ENCODE measurements around the gene KLF2.
A peak's percentile ranks its signal among the peaks of the same experiment; 100 is the strongest.

KLF2 gene

DNA sequence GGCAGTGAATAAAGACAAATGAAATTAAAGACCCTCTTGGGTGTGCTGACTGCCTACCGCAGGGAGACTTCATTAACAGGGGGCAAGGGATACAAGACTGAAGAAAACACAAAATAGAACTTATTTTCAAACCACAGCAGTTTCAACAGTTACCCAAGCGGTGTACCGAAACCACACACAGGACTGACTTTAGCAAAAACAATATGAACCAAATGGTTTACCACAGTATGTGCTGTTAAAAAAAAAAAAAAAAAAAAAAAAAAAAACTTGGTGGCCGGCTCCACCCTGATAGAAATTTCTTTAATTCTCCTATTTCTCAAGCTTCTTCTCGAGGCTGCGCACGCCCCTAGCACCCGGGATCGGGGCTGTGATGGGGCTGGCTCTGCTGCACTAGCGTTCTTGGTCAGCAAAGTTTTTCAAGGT lies 42.6 kb downstream of the KLF2 start:
- Mint-ChIP-seq H3K27ac (no peak overlapping the region), H3K27me3 (ENCODE audit: low read depth) (peaks cover 3% of the 10 kb centered on the region), H3K9me3 (no peaks in the 10 kb centered on the region), H3K4me3 (peak overlapping the region; percentile 81), H3K36me3 (ENCODE audit: low read depth) (peaks cover 24% of the 10 kb centered on the region), H3K4me1 (ENCODE audit: low read depth) (peaks cover 57% of the 10 kb centered on the region)
- DNase-seq (ENCODE audit: low spot score), result peak; percentile 71

DNA sequence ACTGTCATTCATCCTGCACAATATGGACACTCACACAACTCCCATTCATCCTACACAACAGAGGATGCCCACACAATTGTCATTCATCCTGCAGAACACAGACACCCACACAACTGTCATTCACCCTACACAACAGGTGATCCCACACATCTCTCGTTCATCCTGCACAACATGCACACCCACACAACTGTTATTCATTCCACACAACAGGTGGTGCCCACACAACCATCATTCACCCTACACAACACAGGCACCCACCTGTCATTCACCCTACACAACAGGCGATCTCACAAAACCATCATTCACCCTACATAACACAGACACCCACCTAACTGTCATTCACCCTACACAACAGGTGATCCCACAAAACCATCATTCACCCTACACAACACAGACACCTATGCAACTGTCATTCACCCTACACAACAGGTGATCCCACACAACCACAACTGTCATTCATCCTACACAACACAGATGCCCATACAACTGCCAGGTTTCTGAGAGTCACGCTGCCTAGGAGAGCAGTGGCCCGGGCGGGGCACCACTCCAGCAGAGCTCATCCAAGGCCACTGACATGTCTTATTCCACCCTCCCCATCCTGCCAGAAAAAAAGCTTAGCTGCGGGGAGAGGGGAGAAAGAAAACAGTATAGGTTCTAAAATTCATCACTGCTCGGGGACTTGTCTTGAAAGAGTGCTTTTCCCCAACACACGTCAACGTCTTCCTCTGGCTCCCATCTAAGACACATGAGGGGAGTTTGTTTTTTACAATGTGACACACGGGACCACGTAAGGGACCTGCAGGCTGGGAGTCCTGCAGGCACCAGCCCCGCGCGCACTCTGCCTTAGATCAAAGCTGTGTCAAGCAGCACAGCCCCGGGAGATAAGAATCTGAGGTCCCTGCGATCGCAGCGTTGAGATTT lies 44.0 kb downstream of the KLF2 start:
- H3K27me3 Mint-ChIP-seq (ENCODE audit: low read depth), result peaks cover 3% of the 10 kb centered on the region
- H3K36me3 Mint-ChIP-seq (ENCODE audit: low read depth), result peaks cover 17% of the 10 kb centered on the region
- no peak overlapping the region for H3K27ac Mint-ChIP-seq
- H3K4me1 Mint-ChIP-seq (ENCODE audit: low read depth), result peaks cover 52% of the 10 kb centered on the region
- no peak overlapping the region for H3K4me3 Mint-ChIP-seq
- no peaks in the 10 kb centered on the region for H3K9me3 Mint-ChIP-seq
- peak; percentile 51 for DNase-seq (ENCODE audit: low spot score)

- no peaks in the 10 kb centered on the region for H3K9me3 Mint-ChIP-seq
- peaks cover 21% of the 10 kb centered on the region for H3K36me3 Mint-ChIP-seq (ENCODE audit: low read depth)
- H3K27me3 Mint-ChIP-seq (ENCODE audit: low read depth), result peaks cover 3% of the 10 kb centered on the region
- no peak overlapping the region for H3K4me3 Mint-ChIP-seq
- peaks cover 53% of the 10 kb centered on the region for H3K4me1 Mint-ChIP-seq (ENCODE audit: low read depth)
- DNase-seq (ENCODE audit: low spot score), result no peak
- no peak overlapping the region for H3K27ac Mint-ChIP-seq
Measured at GRCh38 chr19:16369306-16369663, 44.7 kb downstream of the KLF2 start.

GRCh38 chr19:16369664-16370576 lies 45.3 kb downstream of the KLF2 start:
- no peak for DNase-seq (ENCODE audit: low spot score)
- no peak overlapping the region for H3K4me3 Mint-ChIP-seq
- H3K27ac Mint-ChIP-seq, result no peak overlapping the region
- no peaks in the 10 kb centered on the region for H3K9me3 Mint-ChIP-seq
- peaks cover 26% of the 10 kb centered on the region for H3K36me3 Mint-ChIP-seq (ENCODE audit: low read depth)
- peaks cover 55% of the 10 kb centered on the region for H3K4me1 Mint-ChIP-seq (ENCODE audit: low read depth)
- peaks cover 3% of the 10 kb centered on the region for H3K27me3 Mint-ChIP-seq (ENCODE audit: low read depth)

GRCh38 chr19:16370641-16371391 lies 46.2 kb downstream of the KLF2 start:
- H3K27ac Mint-ChIP-seq, result no peak overlapping the region
- no peaks in the 10 kb centered on the region for H3K9me3 Mint-ChIP-seq
- peaks cover 35% of the 10 kb centered on the region for H3K36me3 Mint-ChIP-seq (ENCODE audit: low read depth)
- no peak overlapping the region for H3K4me3 Mint-ChIP-seq
- H3K4me1 Mint-ChIP-seq (ENCODE audit: low read depth), result peaks cover 58% of the 10 kb centered on the region
- no peak for DNase-seq (ENCODE audit: low spot score)
- peaks cover 3% of the 10 kb centered on the region for H3K27me3 Mint-ChIP-seq (ENCODE audit: low read depth)

- H3K27ac Mint-ChIP-seq, result no peak overlapping the region
- H3K36me3 Mint-ChIP-seq (ENCODE audit: low read depth), result peaks cover 37% of the 10 kb centered on the region
- no peak overlapping the region for H3K4me3 Mint-ChIP-seq
- peak; percentile 89 for DNase-seq (ENCODE audit: low spot score)
- peaks cover 3% of the 10 kb centered on the region for H3K27me3 Mint-ChIP-seq (ENCODE audit: low read depth)
- H3K4me1 Mint-ChIP-seq (ENCODE audit: low read depth), result peaks cover 55% of the 10 kb centered on the region
- H3K9me3 Mint-ChIP-seq, result no peaks in the 10 kb centered on the region
Measured at GRCh38 chr19:16371540-16371986, 46.9 kb downstream of the KLF2 start.

- peaks cover 48% of the 10 kb centered on the region for H3K4me1 Mint-ChIP-seq (ENCODE audit: low read depth)
- peaks cover 37% of the 10 kb centered on the region for H3K36me3 Mint-ChIP-seq (ENCODE audit: low read depth)
- no peaks in the 10 kb centered on the region for H3K9me3 Mint-ChIP-seq
- H3K27me3 Mint-ChIP-seq (ENCODE audit: low read depth), result peaks cover 3% of the 10 kb centered on the region
- H3K4me3 Mint-ChIP-seq, result peak overlapping the region; percentile 5
- H3K27ac Mint-ChIP-seq, result no peak overlapping the region
- peak; percentile 41 for DNase-seq (ENCODE audit: low spot score)
Measured at GRCh38 chr19:16372065-16372915, 47.7 kb downstream of the KLF2 start.

GRCh38 chr19:16373079-16373478 lies 48.5 kb downstream of the KLF2 start:
- no peaks in the 10 kb centered on the region for H3K9me3 Mint-ChIP-seq
- no peak for DNase-seq (ENCODE audit: low spot score)
- H3K27me3 Mint-ChIP-seq (ENCODE audit: low read depth), result peaks cover 3% of the 10 kb centered on the region
- H3K4me1 Mint-ChIP-seq (ENCODE audit: low read depth), result peaks cover 52% of the 10 kb centered on the region
- no peak overlapping the region for H3K27ac Mint-ChIP-seq
- H3K36me3 Mint-ChIP-seq (ENCODE audit: low read depth), result peaks cover 43% of the 10 kb centered on the region
- H3K4me3 Mint-ChIP-seq, result no peak overlapping the region

GRCh38 chr19:16373532-16373931 lies 48.9 kb downstream of the KLF2 start:
- Mint-ChIP-seq H3K4me1 (ENCODE audit: low read depth) (peaks cover 52% of the 10 kb centered on the region), H3K27ac (peak overlapping the region; percentile 81), H3K9me3 (no peaks in the 10 kb centered on the region)

DNA sequence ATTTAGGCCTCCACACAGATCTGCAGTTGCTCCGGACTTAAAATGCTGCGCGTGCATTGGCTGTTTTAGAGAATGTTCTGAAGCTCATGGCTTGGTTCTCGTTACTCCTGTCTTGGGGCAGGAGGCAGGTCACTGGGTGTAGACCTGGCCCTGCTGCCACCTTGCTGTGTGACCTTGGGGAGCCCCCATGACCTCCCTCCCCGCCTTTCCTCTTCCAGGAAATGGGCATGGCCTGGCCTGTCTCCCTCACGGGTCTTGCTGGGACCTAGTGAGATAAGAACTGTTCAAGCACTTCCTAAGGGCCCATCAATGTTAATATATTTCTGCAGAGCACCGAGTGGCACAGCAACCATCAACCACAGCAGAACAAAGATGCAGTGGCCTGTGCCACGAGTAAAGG lies 49.4 kb downstream of the KLF2 start:
- H3K4me1 Mint-ChIP-seq (ENCODE audit: low read depth), result peaks cover 53% of the 10 kb centered on the region
- H3K36me3 Mint-ChIP-seq (ENCODE audit: low read depth), result peaks cover 46% of the 10 kb centered on the region
- H3K27ac Mint-ChIP-seq, result peak overlapping the region; percentile 81
- H3K27me3 Mint-ChIP-seq (ENCODE audit: low read depth), result peaks cover 3% of the 10 kb centered on the region
- H3K4me3 Mint-ChIP-seq, result peak overlapping the region; percentile 72
- no peak for DNase-seq (ENCODE audit: low spot score)
- no peaks in the 10 kb centered on the region for H3K9me3 Mint-ChIP-seq

More at GRCh38 chr19:16373532-16373931, 48.9 kb downstream of the KLF2 start:
- Mint-ChIP-seq H3K4me3 (peak overlapping the region; percentile 72), H3K36me3 (ENCODE audit: low read depth) (peaks cover 45% of the 10 kb centered on the region), H3K27me3 (ENCODE audit: low read depth) (peaks cover 3% of the 10 kb centered on the region)
- DNase-seq (ENCODE audit: low spot score), result no peak

DNA sequence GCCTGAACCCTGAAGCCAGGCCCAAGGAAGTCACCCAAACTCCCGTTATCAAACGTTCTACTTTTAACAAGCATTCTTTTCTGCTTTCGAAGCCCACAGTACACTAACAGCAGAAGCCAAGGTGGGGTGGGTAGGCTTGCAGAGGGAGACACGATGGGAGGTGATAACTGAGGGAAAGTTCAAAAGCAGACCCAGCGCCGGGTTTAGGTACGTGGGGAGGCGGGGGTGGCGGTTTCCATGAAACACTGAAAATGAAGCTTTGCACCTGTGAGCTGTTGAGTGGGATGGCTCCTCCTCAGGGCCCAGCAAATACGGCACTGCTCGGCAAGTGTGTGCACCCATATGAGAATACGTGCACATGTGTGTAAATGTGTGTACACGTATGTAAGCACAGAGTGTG lies 49.8 kb downstream of the KLF2 start:
- Mint-ChIP-seq H3K4me3 (peak overlapping the region; percentile 72), H3K4me1 (ENCODE audit: low read depth) (peaks cover 53% of the 10 kb centered on the region), H3K36me3 (ENCODE audit: low read depth) (peaks cover 46% of the 10 kb centered on the region), H3K27me3 (ENCODE audit: low read depth) (peaks cover 3% of the 10 kb centered on the region), H3K9me3 (no peaks in the 10 kb centered on the region), H3K27ac (peak overlapping the region; percentile 81)
- DNase-seq (ENCODE audit: low spot score), result no peak

GRCh38 chr19:16375157-16375935 lies 50.7 kb downstream of the KLF2 start:
- no peak for DNase-seq (ENCODE audit: low spot score)
- Mint-ChIP-seq H3K27me3 (ENCODE audit: low read depth) (peaks cover 2% of the 10 kb centered on the region), H3K27ac (peak overlapping the region; percentile 83), H3K9me3 (no peaks in the 10 kb centered on the region), H3K36me3 (ENCODE audit: low read depth) (peaks cover 45% of the 10 kb centered on the region), H3K4me1 (ENCODE audit: low read depth) (peaks cover 52% of the 10 kb centered on the region), H3K4me3 (peak overlapping the region; percentile 72)
